Measurements from ENCODE around the gene EMC10.

The EMC10 gene

DNA sequence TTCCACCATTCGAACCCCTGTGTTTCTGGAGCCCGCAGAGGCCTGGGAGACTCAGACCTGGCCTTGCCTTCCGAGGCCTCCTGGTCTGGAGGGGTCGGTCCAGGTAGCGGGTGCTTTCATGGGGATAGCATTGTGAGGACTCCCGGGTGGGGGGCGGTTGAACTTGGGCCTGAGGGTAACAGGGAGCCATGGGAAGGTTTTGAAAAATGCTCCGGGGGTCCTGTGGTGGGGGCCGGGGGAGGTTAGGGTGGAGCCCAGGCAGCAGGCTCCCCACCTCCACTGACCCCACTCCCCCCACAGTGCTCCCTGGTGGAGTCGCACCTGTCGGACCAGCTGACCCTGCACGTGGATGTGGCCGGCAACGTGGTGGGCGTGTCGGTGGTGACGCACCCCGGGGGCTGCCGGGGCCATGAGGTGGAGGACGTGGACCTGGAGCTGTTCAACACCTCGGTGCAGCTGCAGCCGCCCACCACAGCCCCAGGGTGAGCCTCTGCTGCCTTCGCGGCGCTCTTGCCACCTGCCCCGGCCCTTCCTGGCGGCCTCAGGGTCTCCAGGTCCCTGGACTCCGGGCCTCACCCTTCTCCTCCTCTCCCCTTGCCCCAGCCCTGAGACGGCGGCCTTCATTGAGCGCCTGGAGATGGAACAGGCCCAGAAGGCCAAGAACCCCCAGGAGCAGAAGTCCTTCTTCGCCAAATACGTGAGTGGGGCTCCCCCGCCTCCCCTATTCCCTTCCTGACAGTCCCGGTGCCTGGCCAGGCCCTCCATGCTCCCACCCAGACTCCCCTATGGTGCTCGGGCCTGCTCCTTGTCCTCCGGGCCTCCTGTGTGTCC is 4.2 kb downstream of the EMC10 start:
- DNase-seq = no peak

DNA sequence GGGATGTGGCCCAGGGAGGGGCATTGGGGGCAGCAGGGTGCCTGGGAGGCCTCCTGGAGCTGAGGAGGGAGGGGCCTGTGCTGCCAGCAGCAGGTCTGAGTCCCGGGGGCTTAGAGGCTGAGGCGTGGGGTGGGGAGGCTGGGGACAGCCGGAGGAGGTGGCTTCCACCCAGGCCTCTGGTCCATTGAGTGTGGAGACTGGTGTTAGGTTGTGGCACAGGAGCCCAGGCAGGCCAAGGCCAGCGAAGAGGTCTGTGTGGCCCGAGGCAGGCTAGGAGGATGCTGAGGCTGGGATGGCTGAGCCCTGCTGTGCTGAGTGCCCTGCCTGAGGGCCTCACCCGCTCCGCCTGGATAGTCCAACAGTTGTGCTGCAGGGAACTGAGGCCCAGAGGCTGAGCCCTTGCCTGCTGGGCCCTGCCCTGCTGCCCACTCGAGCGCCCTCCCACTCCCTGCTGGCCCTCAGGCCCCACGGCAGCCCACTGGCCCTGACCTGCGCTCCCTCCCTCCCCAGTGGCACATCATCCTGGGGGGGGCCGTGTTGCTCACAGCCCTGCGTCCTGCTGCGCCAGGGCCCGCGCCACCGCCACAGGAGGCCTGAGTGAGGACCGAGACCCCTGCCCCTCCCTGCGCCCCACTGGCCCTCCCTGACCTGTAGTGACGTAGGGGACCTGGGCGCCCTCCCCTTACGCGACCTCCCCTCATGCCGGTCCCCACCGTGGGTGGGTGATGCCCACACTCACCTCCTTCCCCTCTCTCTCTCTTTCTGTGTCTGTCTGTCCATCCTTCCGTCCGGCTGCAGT is 5.2 kb downstream of the EMC10 start:
- DNase-seq = no peak

DNA sequence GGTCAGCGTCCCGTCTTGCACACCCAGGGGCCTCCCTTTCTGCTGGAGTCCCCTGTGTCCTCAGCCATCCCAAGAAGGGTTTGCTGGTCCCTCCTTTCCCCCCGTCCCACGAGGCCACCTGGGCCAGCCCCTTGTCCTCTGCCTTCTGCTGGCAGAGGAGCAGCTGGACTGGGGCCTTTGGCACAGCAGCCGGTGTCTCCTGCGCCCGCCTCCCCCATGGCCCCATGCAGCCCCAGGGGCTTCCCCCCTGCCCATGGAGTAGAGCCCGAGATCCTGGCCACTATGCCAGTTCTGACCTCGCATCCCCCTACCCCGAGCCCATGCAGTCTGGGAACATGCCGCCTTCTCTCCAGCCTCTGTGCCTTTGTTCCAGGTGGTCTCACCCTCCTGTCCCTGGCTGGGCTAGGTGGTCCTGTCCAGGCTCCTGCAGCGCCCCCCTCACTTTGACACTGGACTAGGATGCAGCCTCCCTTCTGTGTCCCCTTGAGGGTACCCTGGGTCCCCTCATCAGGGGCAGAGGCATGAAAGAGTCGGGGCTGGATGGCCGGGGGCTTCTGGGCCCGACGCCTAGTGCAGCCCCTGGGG is 6.1 kb downstream of the EMC10 start:
- DNase-seq = no peak

GRCh38 chr19:50482916-50483315 is 6.6 kb downstream of the EMC10 start:
- no peak for DNase-seq

DNA sequence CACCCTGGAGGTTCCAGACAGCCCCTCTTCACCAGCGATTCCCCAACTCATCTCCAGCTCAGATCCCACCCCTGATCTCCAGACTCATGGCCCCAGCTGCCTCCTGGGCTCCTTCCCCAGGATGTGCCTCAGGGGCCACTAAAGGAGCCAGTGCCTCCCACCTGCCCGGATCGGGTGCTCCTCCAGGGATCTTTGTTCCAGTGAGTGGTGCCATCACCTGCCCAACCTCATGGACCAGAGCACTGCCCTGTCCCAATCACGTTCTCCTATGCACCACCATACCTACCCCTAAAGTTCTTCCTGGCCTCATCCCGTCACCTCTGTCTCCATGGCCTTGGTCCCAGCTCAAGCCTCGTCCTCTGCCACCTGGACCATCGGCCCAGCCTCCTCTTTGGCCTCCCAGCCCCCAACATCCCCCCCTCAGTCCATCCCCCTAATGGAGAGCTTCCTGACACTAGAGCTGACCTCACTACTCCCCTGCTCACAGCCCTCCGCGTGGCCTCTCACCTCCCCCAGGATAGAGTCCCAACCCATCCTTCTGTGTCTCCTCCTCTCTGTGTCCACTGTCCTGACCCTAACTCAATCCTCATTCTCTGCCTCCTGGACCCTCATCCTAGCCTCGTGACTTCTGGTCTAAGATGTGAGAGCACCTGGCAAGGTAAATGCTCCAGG is 9.1 kb downstream of the EMC10 start:
- DNase-seq = no peak

- peak; percentile 88 for DNase-seq
Measured at GRCh38 chr19:50486823-50487515, 10.7 kb downstream of the EMC10 start.

GRCh38 chr19:50488389-50489194 is 12.3 kb downstream of the EMC10 start:
- DNase-seq = no peak

GRCh38 chr19:50489461-50490011 is 13.2 kb downstream of the EMC10 start:
- peak; percentile 68 for DNase-seq

- peak; percentile 51 for DNase-seq
Measured at GRCh38 chr19:50490411-50490811, 14.1 kb downstream of the EMC10 start.

DNA sequence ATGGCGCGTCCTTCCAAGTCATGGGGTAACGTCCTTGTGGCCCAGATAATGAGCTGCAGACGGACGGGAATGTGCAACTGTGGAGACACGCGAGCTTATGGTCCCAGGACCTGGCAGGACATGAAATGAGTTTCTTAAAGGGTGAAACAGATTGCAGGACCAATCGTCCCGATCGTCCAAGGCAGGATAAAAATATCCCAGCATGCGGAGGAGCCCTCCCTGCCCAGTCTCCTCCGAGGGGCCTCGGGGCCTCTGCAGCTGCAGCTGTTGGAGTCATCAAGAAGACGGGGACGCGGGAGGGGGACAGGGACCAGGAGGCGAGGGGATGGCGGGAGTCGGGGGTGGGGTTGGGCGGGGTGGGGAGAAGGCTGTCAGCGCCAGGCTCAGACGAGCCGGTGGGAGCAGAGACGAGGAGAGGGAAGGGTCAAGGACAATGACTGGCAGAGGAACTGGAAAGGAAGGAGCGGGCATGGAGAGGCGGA is 14.7 kb downstream of the EMC10 start:
- DNase-seq = no peak

- no peak for DNase-seq
Measured at GRCh38 chr19:50492303-50493052, 16.2 kb downstream of the EMC10 start.

DNA sequence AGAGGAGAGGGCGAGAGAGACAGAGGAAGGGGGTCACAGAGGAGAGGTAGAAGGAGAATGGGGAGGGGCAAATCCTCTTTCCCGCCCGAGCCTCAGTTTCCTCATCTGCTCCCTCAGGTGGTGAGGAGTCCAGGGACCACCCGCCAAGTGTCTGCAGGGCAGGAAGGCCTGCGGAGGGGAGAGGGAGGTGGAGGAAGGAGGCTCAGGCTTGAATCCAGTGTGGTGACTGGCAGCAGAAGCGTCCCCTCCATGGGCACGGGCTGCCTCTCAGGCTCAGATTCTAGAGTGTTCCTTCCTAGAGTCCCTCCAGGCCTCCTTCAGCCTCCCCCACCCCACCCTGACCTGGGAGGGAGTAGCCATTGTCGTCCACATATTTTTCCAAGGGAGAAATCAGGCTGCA is 16.9 kb downstream of the EMC10 start:
- DNase-seq = no peak

DNA sequence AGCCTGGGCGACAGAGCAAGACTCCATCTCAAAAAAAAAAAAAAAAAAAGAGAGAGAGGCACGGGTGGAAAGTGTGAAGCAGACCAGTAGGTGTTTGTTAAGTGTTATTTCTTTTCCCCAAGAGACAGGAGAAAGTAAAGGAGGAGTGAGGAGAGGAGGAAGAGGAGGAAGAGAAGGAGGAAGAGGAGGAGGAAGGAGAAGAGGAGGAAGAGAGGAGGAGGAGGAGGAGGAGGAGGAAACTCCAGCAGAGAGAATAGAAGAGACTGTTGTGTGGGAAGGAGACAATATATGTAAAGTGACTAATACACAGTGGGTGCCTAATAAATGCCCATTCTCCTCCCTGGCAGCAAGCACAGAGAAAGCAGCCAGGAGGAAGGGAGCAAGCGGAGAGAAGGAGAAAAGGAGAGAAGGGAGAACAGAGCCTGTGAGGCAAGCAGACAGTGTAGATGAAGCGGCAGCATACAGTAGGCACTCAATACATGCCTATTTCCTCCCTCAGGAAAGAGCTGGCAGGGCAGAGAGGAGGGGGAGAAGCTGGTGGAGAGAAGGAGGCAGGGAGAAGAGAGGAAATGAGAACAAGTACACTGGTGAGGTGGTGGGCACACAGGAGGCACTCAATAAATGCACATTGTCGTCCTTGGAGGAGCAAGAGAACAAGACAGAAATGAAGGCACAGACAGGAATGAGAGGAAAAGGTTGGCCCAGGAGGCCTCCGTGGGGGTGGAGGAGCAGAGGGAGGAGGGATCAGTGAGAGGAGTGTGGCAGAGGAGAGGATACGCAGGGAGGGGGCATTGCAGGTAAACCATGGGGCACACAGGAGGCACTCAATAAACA is 18.1 kb downstream of the EMC10 start:
- DNase-seq = no peak

DNA sequence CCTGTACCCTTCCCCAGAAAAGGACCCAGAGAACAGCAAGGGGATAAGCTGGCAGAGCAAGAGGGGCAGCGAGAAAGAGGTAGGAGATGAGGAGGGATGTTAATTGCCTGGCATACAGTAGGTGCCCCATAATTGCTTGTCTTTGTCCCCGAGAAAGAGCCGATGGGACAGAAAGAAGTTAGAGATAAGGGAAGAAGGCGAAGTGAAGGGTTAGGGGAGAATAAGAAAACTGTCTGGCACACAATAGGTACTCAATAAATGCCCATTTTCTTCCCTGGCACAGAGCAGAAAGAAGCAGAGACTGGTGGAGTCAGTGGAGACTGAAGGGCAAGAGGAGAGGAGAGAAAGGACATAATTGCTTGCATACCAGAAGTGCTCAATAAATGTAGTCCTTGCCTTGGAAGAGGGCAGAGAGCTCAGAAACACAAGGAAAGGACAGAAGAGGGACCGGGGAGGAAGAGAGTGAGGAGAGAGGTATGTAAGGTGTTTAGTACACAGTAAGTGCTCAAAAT is 18.8 kb downstream of the EMC10 start:
- DNase-seq = no peak

DNA sequence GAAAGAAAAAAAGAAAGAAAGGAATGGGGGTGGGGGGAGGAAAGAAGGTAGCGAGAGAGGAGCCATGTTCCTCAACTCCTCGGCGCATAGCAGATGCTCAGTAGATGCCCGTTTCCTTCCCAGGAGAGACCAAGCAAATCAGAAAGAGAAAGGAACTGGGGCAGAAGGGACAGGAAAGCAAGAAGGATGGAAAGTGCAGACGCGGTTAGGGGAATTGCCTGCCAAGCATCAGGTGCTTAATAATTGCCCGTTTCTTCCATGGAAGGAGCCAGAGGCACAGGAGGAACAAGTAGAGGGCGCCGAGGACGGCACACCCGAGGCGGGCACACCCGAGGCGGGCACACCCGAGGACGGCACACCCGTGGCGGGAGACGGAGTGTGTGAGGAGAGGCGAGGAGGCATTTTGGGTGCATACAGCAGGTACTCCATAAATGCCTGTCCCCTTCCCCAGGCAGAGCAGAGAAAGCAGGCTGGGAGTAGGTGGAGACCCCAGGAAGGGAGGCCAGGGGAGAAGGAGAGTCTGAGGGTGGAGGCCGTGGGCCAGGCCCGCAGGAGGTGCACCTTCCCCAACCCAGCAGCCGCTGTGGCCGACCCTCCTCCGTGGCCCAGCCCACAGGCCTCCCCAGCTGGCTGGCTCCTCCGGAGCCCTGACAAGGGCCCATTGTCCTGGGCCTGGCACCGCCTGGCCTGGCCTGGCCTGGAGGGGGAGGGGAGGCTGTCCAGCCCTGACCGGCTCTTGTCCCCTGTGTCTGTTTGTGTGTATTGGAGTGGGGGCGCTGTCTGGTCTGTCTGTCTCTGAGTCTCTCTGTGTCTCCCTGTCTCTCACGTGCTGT is 20.1 kb downstream of the EMC10 start:
- peak; percentile 98 for DNase-seq

DNA sequence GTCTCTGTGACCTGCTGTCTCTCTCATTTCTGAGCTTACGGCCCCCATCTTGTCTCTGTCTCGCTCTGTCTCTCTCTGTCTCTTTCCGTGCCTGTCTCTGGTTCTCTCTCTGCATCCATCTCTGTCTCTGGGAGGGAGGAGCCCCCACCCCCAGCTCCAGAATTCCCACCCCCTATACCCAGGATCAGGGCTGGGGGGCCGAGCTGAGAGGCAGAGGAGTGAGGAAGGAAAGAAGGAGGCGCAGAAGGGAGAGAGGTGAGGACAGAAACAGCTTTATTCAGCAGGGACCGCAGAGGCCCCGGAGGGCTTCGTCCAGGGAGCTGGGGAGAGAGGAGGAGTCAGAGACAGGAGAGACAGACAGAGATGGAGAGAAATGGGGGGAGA is 20.7 kb downstream of the EMC10 start:
- no peak for DNase-seq

DNA sequence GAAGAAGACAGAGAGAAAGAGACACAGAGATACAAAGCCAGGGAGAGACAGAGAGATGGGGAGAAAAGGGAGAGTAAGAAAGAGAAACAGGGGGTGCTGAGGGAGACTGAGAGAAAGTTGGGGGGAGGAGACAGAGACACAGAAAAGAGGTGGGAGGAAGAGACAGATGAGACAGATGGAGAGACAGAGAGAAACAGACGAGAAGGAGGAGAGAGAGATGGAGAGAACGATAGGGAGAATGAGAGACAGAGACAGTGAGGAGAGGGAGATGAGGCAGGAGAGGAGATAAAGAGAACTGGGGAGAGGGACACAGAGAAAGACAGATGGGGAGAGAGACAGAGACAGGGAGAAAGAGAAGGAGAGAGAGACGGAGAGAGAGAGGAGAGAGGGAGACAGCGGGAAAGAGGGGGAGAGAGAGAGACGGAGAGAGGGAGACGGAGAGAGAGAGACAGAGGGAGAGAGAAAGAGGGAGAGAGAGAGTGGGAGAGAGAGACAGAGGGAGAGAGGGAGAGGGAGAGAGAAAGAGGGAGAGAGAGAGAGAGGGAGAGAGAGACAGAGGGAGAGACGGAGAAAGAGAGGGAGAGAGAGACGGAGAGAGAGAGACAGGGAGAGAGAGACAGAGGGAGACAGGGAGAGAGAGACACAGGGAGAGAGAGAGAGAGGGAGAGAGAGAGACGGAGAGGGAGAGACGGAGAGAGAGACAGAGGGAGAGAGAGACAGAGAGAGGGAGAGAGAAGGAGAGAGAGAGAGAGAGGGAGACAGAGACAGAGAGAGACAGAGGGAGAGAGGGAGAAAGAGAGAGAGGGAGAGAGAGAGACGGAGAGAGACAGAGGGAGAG is 22.1 kb downstream of the EMC10 start:
- DNase-seq = no peak

Measured in islet precursor cell (in vitro differentiated cells).